Left renal pelvis (tissue), 4 donors: ENCODE results near the gene AGPAT3. TPM values are rescaled to one million over a fixed set of nuclear protein-coding genes. Genes with fewer than 3 reads are reported as not detected.

Source experiments
- DNase-seq, 4 donors: peaks; one replicate each; pipeline ENCODE4 v3.0.0-alpha.2; 2013; ENCODE audit warnings: low read depth in 4 of 4, low spot score in 3 of 4
- polyA plus RNA-seq, 4 donors: library from polyadenylated mRNA; unstranded; fragments of 120-200 nt; gene quantifications; one replicate each; pipeline ENCODE4 v1.2.1, GENCODE V29; 2013; ENCODE audit not compliant: insufficient read length in 4 of 4

Gene AGPAT3
- polyA plus RNA-seq, 4 donors = 24.3 to 69.1 (median 51.0) TPM

DNA sequence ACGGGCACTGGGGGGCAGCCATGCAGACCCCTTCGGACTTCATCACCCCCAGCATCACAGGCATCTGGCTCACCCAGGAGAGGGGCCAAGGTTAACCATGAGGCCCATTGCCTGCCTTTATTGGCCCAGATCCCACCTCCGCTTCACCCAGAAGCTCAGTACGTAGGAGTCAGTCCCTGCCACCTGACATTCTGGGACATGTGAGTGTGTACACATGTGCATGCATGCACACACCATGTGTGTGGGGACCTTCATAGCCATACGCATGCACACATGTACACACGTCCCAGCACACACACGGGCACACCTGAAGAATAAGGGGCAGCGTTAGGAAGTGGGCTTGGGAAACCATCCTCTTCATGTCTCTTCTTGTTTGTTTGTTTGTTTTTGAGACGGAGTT is 123.0 kb downstream of the AGPAT3 start:
- DNase-seq = no peak

DNA sequence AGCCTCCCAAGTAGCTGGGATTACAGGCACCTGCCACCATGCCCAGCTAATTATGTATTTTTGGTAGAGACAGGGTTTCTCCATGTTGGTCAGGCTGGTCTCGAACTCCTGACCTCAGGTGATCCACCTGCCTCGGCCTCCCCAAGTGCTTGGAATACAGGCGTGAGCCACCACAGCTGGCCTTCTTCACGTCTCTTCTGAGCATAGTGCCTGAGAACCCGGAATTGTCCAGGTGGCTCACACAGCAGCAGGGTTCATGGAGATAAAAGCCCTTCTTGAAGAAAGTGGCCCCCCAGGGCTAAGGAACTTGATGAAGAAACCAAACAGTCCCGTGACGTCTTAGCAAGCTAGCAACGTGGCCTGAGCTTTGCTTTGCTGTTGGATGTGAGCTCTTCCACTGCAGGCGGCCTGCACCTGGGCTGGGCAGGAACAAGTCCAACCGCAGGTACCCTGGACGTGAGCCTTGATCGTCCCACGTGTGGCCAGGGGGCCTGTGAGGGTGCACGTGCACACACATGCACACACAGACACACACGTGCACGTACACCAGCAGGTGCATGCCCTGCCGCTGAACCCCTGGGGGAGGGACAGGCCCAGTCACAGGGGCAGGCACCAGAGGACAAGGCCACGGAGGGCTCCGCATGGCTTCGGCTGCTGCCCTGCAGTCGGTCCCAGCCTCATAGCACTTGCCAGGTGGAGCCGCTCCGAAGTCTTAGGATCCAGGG is 123.6 kb downstream of the AGPAT3 start:
- no peak for DNase-seq

- DNase-seq = no peak
These were observed 124.4 kb downstream of the AGPAT3 start for GRCh38 chr21:43989401-43989800.

DNA sequence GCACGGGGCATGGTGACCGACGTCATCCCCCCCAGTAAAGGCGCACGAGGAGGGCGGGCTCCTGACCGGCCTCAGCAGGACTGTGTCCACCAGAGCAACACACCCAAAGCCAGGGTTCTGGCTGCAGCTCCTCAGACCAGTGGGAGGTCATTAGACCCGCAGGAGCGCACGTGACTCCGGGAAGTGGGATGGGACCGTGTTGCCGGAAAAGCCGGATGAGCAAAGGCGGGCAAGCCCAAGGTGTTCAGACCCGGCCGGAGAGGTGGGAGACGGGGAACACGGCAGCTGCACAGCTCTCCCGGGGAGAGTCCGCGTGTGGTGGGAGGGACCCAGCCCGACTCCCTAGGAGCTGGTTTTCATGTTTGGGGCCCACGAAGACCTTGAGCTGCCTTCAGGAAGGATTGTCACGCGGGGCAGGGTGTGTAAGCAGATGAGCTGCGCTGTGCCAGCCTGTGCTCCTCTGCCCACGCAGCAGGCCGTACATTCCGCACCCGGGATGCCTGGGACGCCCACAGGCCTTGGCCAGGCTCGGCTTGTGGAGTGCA is 126.5 kb downstream of the AGPAT3 start:
- DNase-seq = no peak

GRCh38 chr21:43992121-43992520 is 127.1 kb downstream of the AGPAT3 start:
- no peak for DNase-seq

DNA sequence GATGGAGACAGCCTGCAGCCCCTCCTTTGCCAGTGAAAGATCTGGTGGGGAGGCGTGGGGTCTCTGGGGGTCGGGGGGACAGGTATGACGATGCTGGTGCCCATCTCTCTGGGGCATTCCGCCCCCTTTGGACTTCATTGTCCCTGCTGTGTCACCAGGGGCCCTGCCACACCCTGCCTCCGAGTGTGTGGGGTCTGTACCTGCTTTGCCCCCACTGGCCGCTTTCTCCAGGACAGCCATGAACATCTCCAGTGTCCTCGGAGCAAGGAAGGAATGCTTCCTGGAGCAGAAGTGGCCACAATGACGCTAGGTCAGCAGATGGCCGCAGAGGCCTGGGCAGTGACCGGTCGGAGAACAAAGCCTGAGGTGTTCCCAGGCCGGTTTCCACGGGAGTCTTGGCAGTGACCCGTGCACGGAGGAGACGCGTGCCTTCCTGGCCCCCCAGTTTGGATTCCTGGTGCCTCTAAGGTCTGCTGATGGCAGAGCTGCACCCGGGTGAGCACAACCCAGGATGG is 128.5 kb downstream of the AGPAT3 start:
- DNase-seq = no peak

GRCh38 chr21:43994085-43994484 is 129.1 kb downstream of the AGPAT3 start:
- DNase-seq = no peak

GRCh38 chr21:43994646-43995045 is 129.6 kb downstream of the AGPAT3 start:
- DNase-seq = no peak

DNA sequence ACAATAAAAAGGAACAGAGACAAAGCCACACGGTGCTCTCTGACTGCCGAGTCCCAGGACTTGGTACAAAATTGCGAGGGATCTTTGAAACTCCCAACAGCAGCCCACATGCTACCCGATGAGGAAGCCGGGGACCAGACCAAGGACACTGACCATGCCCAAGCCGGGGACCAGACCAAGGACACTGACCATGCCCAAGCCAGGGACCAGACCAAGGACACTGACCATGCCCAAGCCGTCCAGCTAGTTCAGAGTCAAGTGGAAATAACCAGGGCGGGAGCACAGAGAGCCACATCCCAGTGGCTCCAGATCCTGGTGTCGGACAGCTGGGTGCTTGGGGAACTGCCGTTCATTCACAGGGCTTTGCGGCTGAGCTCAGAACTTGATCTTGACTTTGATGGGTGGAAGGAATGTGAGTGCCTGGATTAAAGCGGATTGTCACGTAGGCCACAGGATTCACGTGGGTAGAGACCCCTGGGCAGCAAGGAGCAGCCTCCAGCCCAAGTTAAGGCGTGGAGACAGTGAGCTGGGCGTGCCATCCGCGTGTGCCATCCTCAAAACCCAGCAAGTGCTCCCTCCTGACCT is 130.6 kb downstream of the AGPAT3 start:
- no peak for DNase-seq

DNA sequence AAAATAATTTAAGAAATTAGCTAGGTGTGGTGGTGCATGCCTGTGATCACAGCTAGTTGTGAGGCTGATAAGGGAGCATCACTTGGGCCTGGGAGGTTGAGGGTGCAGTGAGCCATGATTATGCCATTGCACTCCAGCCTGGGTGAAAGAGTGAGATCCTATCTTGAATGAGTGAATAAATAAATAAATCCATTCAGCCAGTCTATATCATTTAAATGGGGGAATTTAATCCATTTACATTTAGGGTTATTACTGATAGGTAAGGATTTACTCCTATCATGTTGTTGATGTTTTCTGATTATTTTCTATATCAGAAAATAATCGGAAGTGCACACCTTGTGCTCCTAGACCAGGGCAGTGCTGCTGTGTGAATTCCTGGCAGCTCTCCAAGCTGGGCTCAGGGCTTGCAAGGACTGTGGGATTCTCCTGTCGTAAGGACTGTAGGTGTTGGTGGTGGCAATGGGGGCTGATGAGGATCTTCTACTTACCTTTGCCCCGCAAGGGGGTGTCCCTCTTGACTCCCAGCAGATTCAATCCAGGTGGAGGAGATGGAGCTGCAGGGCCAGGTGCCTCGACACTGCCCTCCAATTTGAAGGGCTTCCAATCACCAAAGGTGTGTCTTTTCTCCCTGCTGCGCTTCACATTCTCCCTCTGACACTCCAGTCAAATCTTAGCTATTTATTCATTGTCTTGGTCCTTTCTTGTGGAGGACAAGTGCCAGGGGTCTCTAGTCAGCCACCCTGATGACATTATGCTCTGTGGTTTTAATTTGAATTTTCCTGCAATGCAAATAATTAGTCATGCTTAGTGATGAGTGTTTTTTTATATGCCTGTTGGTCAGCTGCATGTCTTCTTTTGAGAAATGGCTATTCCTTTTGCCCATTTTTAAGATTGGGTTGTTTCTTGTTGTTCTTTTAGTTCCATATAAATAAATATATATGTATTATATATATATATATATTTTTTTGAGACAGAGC is 133.0 kb downstream of the AGPAT3 start:
- DNase-seq = no peak

GRCh38 chr21:44000360-44000759 is 135.3 kb downstream of the AGPAT3 start:
- DNase-seq = no peak

- no peak for DNase-seq
These were observed 137.5 kb downstream of the AGPAT3 start for GRCh38 chr21:44002511-44002910.

GRCh38 chr21:44003307-44003966 is 138.4 kb downstream of the AGPAT3 start:
- DNase-seq = no peak

- no peak for DNase-seq
These were observed 140.0 kb downstream of the AGPAT3 start for GRCh38 chr21:44005071-44005470.

DNA sequence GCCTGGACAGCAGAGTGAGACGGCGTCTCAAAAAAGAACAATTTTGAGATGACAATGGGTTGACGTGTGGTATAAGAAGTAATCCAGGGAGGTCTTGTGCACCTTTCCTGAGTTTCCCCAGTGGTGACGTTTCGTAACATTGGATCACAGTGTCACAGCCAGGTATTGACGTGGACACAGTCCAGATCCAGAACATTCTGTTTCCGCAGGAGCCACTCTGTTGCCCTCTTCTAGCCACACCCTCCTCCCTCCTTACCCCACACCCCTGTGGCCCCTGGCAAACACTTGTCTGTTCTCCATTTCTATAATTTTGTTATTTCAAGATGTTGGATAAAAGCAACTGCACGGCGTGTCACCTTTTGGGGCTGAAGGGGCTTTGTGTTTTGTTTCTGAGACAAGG is 140.6 kb downstream of the AGPAT3 start:
- DNase-seq = no peak

GRCh38 chr21:44006017-44006619 is 141.1 kb downstream of the AGPAT3 start:
- DNase-seq = no peak

DNA sequence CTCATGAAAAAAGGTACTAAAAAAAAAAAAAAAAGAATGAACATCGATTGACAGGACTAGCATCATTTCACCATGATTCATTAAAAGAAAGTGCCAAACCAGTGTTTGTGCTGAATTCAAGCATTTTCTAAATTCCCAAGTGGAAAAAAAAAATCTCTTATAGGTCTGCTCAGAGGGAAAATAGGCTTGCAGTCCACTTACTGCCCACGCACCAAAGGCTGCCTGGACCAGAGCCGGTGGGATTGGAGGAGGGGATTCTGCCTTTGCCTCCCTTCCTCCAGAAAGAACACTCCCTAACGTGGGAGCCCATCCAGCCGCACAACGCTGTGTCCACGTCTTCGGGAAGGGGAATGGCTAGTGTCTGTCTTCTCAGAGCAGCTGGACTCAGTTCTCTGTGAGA is 141.6 kb downstream of the AGPAT3 start:
- DNase-seq = no peak

GRCh38 chr21:44010429-44010828 is 145.4 kb downstream of the AGPAT3 start:
- no peak for DNase-seq

DNA sequence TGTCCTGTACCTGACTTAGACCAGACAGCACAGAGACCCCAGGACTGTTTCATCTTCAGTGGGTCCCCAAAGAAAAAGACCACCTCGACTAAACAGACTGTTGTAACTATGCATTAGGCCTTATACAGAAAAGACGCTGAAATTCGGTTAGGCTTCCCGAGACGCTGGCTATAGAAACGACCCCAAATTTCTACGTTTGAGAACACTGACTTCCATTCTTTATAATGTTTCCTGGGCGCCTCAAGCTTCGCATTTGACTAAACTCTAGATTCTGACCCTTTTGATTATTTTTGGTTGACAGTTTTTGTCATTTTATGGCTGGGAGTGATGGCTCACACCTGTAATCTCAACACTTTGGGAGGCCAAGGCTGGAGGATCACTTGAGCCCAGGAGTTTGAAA is 146.1 kb downstream of the AGPAT3 start:
- no peak for DNase-seq
